HG02610 (cell line): ENCODE results near the gene ELMOD3.

Experiments
- ATAC-seq: cut with Tn5 transposase; IDR thresholded peaks from one replicate; pipeline ENCODE4 v1.9.1; 2021; ENCODE audit warnings: mild to moderate bottlenecking, moderate library complexity; ENCODE audit not compliant: unreplicated experiment

Gene ELMOD3

DNA sequence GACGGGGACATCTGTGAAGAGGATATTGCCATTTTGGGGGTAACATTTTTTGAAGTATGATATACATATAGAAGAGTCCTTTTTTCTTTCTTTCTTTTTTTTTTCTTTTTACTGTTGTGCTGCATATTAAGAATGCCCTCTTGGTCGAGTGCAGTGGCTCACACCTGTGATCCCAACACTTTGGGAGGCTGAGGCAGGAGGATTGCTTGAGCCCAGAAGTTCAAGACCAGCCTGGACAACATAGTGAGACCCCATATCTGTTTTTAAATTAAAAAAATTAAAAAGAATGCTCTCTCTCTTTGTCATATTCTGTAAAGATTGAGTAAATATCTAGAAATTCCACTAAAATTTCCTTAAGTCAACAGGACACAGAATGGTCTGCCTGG is 67.5 kb downstream of the ELMOD3 start:
- no peak for ATAC-seq

DNA sequence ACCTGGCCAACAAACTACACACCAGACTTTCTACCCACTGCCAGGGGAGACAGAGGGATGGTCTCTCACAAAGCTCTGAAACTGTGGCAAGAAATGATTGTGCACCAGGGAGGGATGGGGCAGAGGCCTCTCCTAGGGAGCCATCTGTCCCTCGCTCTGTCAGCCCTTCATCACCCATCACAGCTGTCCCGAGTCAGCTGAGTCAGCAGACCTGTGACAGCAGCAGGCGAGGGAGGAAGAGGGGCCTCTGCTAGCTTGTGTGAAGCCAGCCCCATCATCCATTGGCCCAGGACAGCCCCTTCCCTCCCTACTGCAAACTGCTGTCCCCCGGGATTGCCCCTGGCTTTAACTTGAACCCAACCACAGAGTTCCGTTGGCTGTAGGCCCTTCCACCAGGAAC is 69.0 kb downstream of the ELMOD3 start:
- ATAC-seq = no peak

DNA sequence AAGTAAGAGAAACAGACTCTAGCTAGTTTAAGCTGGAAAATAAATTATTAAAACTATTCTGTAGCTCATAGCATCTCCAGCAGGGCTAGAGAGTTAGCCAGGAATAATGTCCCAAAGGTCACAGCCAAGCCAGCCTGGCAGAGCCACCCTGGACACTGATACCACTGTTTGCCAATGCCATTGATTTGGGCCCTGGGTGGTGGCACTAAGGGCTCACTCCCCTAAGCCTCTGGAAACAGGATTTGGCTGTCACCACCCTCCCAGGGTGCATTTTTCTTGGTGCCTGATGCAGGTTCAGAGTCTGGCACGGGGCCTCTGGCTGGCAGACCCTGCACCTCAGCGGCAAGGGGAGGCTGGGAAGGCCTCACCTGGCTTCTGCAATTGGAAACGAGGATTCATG is 71.0 kb downstream of the ELMOD3 start:
- no peak for ATAC-seq

DNA sequence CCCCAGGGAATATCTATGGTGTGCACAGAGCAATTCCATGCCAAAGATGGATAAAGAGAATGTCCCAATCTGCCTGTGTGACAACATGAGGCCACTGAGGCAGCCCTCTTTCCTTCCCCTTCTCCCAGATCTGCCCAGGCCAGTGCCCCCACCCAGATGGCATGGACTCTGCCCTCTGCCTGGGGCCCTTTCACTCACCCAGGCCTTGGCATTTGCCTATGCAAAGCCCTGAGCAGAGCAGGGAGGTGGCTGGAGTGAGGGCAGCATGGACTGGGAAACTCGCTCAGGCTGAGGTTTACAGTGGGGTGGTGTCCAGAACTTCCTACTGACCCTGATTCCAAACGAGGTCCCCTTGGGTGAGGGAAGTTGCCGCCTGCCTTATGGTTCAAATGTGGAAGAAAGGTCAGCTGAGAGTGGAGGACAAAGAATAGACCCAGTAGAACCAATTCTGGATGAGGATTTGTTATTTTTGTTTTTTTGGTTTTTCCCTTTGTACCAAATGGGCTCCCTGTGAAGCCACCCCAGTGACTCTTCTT is 72.8 kb downstream of the ELMOD3 start:
- no peak for ATAC-seq

DNA sequence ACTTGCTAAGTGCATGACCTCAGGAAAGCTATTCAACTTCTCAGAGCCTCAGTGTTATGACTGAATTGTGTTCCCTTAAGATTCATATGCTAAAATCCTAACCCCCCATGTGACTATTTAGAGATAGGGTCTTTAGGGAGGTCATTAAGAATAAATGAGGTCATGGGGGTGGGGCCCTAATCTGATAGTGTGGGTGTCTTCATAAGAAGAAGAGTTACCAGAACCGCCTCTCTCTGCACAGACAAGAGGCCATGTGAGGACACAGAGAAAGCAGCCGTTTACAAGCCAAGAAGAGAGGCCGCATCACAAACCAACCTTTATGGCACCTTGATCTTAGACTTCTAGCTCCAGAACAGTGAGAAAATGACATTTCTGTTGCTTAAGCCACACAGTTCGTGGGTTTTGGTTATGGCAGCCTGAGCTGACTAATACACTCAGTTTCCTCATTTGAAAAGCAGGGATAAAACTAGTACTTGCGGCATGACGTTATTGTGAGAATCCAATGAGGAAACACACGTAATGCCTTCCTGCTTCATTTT is 73.8 kb downstream of the ELMOD3 start:
- ATAC-seq = no peak

DNA sequence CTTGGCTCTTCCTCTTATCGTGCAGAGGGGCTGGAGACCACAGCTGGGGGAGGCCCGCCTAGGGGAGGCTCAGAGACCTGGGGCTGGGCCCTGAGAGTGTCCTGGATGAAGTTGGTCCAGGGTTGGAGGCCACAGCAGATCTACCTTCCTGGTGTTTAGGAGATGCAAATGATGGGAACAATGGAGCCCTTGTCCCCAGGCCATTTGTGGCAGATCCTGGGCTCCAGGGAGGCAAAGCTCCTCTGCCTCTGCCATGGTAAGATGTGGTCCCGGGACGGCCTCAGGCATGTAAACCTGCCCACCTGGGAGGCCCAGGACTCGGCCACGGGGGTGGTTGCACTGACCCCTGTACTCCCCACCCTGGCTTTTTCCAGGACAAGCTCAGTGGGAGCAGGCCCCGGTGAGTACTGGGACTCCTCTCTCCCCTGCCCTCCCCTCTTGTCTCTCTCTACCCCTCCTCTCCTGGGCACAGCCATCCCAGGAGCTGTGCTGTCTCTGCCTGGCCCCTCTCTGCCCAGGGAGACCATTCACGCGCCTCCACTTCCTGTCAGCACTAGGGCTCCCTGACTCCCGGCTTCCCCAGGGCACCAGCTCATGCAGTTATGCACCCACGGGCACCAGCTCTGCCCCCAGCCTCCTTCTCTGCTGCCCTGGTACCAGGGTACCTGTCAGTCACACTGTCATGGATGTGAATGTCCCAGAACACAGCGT is 74.8 kb downstream of the ELMOD3 start:
- ATAC-seq = no peak

DNA sequence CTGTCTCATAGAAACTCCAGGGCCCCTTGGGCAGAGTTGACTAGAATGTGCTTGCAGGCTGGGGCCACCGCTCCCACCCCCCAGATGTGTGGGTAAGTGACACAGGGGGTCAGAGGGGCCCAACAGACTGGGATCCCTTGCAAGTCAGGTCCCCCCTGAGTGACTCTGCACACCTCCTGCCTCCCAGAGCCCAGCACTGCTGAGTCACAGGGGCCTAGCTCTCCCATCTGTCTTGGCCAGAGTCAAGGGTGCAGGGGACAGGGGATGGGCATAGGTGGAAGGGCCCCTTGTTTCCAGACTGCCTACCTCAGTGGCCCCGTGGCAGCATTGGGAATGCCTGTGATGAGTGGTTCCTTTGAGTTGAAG is 75.3 kb downstream of the ELMOD3 start:
- ATAC-seq = no peak

DNA sequence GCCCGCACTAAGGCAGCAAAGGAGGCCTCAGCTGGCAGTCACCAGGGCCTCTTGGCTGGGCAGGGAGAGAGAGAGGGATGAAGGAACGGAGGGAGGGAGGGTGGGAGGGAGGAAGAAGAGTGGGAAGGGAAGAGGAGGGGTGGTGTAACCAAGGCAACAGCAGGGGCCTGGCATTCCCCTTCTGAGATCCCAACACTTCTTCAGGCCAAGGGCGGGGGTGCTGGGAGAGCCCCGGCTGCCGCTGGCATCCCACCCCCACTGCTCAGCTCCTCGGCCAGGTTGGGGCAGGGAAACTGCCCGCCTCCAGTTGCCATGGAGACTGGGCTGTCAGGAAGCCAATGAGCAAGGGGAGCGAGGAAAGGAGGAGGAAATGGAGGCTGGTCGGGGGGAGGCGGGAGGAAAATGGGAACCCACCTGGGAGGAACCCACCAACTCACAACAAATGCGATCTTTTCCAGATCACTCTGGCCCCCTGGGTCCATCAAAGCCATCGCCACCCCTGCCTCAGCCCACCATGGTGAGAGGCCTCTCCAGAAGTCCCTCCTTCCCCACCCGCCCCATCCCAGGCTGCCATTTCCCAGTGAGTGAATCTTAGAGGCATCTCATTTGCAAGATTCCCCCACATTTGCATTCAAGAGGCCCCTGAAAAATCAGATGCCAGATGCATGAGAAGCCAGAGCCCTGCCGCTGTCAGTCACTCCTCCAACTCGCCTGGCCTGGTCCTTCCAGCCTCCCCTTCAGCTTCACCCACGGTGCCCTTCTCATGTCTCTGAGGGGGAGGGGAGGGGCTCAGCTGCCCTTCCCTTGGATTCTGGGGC is 76.4 kb downstream of the ELMOD3 start:
- ATAC-seq = no peak

DNA sequence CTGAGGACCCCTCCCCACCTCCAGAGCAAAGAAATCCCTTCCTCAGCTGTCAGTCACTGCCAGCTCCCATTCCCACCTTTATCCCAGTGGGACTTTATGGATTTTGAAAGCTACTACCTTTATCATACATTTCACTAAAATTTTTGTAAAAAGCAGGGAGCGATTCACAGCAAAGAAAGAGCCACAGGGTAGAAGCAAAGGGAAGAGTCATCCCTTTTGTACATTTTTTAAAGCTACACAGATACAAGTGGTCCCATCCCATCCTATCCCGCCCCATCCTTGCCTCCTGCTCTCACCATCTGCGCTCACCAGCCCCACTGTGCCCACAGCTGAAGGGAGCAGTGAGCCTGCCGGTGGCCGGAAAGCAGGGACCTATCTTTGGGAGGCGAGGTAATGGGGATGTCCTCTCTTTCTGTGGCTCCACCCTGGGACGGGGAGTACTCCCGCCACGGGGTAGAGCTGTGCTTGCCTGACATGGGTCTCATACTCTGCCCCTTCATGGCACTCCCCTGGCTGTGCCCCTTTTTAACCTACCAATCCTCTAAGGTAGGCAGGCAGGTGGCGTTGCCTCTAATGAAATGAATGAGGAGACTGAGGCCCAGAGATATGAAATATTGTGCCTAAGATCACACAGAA is 77.1 kb downstream of the ELMOD3 start:
- ATAC-seq = no peak

DNA sequence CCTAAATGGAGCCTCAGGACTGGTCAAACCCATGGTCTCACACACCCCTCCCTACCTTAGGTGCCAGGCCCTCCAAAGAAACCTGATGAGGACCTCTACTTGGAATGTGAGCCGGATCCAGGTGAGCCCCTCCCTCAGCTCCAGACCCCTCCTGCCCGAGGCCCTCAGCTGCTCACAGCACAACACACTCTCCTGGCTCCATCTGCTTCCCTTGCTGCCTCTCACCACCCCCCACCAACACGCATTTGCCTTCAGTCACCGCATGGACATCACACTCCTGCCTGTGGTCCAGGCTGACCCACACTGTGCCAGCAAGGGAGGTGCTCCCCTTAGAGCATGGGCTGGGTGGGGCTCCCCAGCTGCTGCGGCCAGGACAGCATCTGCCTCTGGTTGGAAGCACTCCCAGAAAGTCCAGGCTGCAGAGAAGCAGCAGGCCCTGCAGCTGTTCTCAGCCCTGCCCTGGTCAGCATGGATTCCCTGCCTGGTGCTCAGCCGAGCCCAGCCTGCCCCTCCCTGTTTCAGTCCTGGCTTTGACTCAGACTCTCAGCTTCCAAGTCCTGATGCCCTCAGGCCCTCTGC is 79.0 kb downstream of the ELMOD3 start:
- ATAC-seq = no peak

DNA sequence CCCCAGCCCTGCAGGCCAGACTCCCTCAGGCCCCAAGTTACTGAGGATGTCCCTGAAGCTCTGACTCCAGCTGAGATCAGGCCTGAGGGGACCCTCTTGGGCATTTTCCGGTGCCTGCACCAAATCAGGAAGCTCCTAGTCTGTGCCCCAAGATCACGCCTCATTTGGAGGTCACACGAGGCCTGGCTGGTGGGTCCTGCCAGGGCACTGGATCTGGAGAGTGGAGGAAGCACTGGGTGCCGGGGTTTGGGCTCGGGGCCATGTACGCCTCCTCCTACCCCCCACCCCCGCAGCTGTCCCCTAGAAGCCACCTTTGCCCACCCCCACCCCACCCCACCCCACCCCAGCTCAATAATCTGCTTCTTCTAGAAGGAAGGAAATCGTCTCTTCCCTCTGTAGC is 80.1 kb downstream of the ELMOD3 start:
- ATAC-seq = no peak

DNA sequence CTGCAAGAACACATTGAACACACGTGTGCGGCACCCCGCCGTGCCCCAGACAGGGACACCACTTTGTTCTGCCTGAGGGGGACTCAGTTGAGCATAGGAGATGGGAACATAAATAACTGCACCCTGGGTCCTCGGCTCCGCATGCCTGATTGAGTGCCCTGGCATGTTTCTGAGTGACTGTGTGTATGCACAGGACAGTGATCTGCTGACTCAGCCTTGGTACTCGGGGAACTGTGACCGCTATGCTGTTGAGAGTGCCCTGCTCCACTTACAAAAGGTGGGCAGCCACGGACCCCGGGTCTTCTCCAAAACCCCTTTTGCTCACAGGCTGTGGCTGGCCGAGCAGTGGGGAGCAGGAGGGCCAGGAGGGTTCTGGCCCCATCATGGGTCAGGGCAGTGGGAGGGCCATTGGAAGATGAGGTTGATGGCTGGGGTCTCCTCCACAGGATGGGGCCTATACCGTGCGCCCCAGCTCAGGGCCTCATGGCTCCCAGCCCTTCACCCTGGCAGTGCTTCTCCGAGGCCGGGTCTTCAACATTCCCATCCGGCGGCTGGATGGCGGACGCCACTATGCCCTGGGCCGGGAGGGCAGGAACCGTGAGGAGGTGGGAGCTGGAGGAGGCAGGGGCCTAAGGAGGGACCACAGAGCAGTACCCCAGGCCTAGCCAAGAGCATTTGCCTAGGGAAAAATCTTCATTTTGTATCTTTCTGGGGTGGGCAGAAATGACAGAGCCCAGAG is 80.8 kb downstream of the ELMOD3 start:
- no peak for ATAC-seq

DNA sequence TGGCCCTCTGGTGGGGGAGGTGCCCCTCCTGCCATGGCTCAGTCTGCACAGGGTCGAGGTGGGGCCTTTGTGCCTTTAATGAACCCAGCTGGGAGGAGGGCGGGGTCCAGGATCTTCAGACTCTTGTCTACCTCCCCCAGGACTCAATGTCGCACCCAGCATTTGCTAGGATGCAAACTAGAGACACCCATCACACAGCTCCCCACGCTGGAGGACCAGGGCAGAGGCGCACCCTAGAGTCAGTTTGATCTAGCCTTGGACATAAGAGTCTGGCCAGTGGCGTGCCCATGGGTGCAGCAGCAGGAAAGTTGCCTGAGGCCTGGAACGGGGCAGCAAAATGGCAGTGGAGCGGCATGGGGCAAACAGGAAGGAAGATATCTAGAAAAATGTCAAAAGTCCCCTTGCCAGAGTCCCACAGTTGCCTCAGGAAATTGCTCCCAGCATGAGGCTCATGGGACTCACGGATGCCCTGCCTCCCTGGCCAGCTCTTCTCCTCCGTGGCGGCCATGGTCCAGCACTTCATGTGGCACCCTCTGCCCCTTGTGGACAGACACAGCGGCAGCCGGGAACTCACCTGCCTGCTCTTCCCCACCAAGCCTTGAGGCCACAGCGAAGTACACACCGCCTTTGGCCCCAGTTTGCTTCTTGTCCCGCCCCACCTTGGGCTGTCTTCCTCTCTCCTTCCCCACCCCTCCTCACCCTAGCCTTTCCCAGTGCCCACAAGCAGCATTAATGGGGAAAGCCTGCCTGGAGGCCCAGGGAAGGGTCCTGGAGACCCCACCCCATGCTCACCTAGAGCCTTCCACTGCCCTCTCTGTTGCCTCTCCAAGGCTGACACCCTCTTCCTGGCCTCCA is 81.6 kb downstream of the ELMOD3 start:
- no peak for ATAC-seq

DNA sequence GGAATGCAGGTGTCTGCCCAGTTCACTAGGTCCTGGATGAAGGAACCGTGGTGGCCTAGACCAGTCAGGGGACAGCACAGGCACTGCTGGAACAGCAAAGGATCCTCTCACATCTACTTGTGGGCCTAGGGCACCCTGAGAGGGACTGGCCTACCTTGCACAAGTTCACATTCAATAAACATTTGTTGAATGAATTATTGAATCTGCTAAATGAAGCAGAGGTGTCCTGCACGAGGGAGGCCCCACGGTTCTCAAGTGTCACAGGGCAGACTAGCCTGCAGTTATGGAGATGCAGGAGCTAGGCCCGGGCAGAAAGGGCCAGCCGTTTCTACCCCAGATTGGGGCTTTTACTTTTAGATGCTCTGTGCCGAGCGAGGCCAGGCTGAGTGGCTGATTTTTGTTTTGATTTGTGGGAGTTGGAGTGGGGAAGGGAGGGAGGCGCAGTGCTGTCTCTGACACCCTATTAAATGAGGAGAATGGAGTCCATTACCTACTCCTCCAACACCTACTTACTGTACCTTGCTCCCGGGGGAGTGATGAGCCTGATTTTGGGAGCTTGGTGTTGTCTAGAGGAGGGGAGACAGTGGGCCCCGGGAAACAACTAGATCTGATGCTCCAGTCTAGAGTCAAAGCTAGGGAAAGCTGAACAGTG is 82.4 kb downstream of the ELMOD3 start:
- no peak for ATAC-seq

DNA sequence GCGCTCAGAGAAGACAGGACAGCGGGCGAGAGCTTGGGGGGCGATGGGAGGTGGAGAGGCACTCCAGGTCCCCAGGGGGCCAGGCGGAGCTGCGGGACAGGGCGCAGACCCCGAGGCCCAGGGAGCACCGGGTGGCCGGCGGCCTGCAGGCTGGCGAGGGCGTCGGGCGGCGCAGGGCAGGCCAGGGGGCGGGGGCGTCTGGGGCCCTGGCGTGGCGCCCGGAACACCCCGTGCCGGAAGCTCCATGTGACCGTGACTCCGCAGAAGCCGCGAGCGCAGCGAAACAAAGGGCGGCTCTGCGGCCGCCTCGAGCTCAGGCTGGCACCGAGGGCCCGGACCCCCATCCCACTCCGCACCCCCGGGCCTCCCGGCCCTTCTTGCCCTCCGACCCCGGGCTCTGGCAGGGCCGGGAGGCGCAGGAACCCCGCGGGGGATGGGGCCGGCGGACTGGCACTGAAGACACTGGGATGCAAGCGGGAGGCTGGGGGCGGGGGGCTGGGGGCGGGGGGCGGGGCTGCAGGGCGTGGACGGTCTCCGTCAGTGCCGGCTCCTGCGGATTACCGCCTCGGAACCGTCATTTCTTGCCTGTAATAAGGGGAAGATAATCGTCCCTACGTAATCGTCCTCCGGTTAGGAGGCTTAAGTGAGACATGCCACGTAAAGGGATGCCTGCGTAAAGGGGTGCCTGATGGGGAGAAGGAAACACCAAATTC is 83.1 kb downstream of the ELMOD3 start:
- peak; percentile 81 for ATAC-seq

DNA sequence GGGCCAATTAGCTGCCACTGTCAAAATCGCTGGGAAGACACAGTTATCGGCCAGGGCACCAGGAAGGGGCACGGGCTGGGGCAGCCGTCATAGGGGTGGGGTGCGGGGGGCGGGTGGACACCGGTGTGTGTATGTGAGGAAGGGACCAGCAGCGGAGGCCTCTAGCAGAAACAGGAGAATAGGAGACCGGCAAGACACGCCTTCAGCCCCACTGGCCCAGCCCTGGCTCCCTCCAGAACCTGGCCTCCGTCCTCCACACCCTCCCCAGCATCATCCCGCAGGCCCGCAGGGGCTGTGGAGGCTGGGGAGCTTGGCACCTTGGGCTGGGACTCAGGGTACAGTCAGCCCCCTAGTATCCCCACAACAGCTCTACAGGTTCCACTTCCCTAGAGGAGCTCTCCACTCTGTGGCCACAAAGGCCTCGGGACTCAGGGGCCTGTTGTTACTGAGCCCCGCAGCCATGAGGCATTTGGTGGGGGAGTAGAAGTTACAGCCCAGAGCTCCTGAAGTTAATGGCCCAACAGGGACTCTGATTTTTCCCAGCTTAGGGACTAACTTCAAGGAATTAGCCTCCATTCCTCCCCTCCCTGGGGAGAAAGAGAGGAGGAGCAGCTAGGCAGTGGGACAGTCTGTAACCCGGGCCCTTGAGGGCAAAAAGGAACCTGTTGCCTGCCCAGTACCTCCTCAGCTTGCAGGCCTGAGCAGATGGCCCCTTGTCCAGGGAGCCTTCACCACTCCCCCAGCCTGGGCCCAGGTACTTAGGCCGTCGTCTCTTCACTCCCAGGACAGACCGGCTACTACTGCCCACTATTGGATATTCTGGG is 83.8 kb downstream of the ELMOD3 start:
- no peak for ATAC-seq

DNA sequence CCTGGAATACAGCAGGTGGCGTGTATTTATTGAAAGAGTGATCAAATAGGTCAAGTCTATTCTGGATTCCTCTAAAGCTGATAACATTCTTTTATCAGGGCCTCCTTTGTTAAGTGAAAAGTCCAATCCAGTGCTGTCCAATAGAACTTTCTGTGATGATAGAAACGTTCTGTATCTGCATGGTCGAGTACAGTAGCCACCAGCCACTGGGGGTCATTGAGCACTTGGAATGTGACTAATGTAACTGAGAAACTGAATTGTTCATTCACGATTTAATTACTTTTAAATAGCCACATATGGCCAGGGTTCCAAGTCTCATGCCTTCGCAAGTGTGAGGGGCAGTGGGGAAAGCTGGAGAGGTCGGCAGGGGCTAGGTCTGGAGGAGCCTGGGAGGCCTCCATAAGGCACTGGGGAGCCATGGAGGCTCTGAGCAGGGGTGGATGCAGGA is 84.5 kb downstream of the ELMOD3 start:
- ATAC-seq = no peak
